ENCODE data around the gene AP3D1. TPM values are rescaled to one million over a fixed set of nuclear protein-coding genes. Genes with fewer than 3 reads are reported as not detected.

AP3D1 gene
- total RNA-seq, 2 experiments from 2014 or later, result 73.7 to 74.1 TPM

DNA sequence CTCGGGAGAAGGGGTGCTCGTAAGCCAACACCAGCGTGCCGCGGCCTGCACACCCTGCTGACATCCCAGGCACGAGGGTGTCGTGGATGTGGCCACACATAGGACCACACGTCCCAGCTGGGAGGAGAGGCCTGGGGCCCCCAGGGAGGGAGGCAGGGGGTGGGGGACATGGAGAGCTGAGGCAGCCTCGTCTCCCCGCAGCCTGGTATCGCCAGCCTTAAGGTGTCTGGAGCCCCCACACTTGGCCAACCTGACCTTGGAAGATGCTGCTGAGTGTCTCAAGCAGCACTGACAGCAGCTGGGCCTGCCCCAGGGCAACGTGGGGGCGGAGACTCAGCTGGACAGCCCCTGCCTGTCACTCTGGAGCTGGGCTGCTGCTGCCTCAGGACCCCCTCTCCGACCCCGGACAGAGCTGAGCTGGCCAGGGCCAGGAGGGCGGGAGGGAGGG, 52.3 kb downstream of the AP3D1 start:
- H3K4me1 Mint-ChIP-seq (ENCODE audit: low read depth), result peaks cover 16% of the 10 kb centered on the region
- intact Hi-C loops (cut with micrococcal nuclease), result no loop called here
- H3K27me3 Mint-ChIP-seq, result no peaks in the 10 kb centered on the region
- no peaks in the 10 kb centered on the region for H3K9me3 Mint-ChIP-seq
- TF ChIP-seq, protein P1, sequence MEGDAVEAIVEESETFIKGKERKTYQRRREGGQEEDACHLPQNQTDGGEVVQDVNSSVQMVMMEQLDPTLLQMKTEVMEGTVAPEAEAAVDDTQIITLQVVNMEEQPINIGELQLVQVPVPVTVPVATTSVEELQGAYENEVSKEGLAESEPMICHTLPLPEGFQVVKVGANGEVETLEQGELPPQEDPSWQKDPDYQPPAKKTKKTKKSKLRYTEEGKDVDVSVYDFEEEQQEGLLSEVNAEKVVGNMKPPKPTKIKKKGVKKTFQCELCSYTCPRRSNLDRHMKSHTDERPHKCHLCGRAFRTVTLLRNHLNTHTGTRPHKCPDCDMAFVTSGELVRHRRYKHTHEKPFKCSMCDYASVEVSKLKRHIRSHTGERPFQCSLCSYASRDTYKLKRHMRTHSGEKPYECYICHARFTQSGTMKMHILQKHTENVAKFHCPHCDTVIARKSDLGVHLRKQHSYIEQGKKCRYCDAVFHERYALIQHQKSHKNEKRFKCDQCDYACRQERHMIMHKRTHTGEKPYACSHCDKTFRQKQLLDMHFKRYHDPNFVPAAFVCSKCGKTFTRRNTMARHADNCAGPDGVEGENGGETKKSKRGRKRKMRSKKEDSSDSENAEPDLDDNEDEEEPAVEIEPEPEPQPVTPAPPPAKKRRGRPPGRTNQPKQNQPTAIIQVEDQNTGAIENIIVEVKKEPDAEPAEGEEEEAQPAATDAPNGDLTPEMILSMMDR (IDR thresholded peaks at IDR 0.05), result no peak
- no peak for DNase-seq
- no peak overlapping the region for H3K27ac Mint-ChIP-seq
- peaks cover 26% of the 10 kb centered on the region for H3K36me3 Mint-ChIP-seq (ENCODE audit: low read depth)
- ATAC-seq, result no peak
- H3K4me3 Mint-ChIP-seq, result no peak overlapping the region
- POLR2A ChIA-PET, result no interaction called here
- CTCF ChIA-PET, result interaction anchor here (0.8 kb wide), 1 partner anchor 30 kb away, joined by 3 read pairs; no protein-coding TSS in a partner anchor

DNA sequence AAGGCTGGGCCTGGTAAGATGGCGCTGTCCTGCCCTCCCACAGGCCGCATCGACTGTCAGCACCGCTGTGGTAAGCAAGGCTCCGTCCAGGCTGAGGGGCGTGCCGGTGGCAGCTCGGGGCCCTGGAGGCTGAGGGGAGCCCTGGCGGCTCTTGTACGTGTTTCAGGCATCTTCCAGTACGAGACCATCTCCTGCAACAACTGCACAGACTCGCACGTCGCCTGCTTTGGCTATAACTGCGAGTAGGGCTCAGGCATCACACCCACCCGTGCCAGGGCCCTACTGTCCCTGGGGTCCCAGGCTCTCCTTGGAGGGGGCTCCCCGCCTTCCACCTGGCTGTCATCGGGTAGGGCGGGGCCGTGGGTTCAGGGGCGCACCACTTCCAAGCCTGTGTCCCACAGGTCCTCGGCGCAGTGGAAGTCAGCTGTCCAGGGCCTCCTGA, 53.5 kb downstream of the AP3D1 start:
- no peak overlapping the region for H3K27ac Mint-ChIP-seq

DNA sequence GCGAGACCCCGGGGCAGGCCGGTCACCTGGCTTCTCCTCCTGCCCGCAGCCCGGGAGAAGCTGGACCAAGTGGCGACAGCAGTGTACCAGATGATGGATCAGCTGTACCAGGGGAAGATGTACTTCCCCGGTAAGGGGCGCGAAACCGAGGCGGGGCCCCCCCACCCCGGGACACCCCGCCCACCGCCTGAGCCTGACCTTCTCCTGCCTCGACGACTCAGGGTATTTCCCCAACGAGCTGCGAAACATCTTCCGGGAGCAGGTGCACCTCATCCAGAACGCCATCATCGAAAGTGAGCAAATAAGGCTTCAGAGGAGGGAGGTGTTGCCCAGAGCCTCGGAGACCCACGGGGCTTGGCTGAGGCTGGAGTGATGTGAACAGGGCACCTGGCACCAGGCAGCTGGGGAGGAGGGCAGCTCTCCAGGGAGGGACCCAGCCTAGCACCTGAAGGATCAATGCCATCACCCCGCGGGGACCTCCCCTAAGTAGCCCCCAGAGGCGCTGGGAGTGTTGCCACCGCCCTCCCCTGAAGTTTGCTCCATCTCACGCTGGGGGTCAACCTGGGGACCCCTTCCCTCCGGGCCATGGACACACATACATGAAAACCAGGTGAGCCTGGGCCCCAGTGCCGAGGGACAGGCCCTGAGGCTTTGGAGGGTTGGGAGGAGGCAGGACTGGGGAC, 54.0 kb downstream of the AP3D1 start:
- Mint-ChIP-seq H3K27ac (peak overlapping the region; percentile 83), H3K27me3 (no peaks in the 10 kb centered on the region), H3K9me3 (no peaks in the 10 kb centered on the region), H3K36me3 (ENCODE audit: low read depth) (peaks cover 29% of the 10 kb centered on the region), H3K4me3 (peak overlapping the region; percentile 83), H3K4me1 (ENCODE audit: low read depth) (peaks cover 26% of the 10 kb centered on the region)
- CTCF ChIA-PET, result interaction anchor here (0.7 to 1.2 kb wide), 3 partner anchors 13 to 153 kb away, joined by 3 read pairs; no protein-coding TSS in a partner anchor
- ATAC-seq (peak; percentile 17), DNase-seq (peak; percentile 82)
- intact Hi-C loops (cut with micrococcal nuclease), result no loop called here
- POLR2A ChIA-PET, result interaction anchor here (0.6 to 1.9 kb wide), 10 partner anchors 14 to 330 kb away, joined by 3 to 4 read pairs (median 3); no protein-coding TSS in a partner anchor
- TF ChIP-seq, protein P1 (IDR thresholded peaks at IDR 0.05), result no peak

More for the DNA sequence above, 53.5 kb downstream of the AP3D1 start:
- no peak for ATAC-seq
- no peak for DNase-seq
- Mint-ChIP-seq H3K27me3 (no peaks in the 10 kb centered on the region), H3K4me3 (peak overlapping the region; percentile 83), H3K4me1 (ENCODE audit: low read depth) (peaks cover 22% of the 10 kb centered on the region), H3K9me3 (no peaks in the 10 kb centered on the region), H3K36me3 (ENCODE audit: low read depth) (peaks cover 26% of the 10 kb centered on the region)
- ChIA-PET POLR2A (interaction anchor here (0.6 to 1.9 kb wide), 5 partner anchors 15 to 329 kb away, joined by 3 to 4 read pairs (median 3); no protein-coding TSS in a partner anchor), CTCF (interaction anchor here (0.8 to 1.2 kb wide), 2 partner anchors 14 to 28 kb away, joined by 3 read pairs; no protein-coding TSS in a partner anchor)
- TF ChIP-seq, protein P1 (IDR thresholded peaks at IDR 0.05), result no peak
- intact Hi-C loops (cut with micrococcal nuclease), result no loop called here

DNA sequence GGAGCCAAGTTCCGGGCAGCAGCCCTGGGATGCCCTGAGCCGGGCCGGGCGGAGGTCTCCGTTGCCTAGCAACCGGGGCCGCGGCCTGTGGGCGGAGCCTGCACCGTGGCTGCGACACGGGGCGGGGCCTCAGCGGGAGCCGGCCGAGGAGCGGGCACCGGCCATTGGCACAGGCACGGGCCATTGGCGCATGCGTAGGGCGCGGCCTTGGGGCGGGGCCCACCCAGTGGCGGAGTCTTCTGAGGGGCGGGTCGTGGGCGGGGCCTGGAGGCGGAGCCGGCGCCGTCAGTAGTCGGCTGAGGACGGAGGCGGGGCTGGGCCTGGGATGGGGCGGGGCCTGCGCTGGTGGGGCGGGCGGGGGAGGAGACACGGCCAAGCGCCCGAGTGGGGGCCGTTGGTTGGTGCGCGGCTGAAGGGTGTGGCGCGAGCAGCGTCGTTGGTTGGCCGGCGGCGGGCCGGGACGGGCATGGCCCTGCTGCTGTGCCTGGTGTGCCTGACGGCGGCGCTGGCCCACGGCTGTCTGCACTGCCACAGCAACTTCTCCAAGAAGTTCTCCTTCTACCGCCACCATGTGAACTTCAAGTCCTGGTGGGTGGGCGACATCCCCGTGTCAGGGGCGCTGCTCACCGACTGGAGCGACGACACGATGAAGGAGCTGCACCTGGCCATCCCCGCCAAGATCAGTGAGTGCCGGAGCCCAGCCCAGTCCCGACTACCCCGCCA, 54.7 kb downstream of the AP3D1 start, which contains the start of gene IZUMO4:
TSS of gene IZUMO4 (plus strand) at position 436 of the 723 bp plus-strand sequence. CDS start at position 467, 31 bp downstream.
- intact Hi-C loops (cut with micrococcal nuclease), result no loop called here
- Mint-ChIP-seq H3K4me3 (peak within 1 kb of the TSS; percentile 85), H3K4me1 (ENCODE audit: low read depth) (peaks cover 26% of the 10 kb centered on the region), H3K9me3 (no peaks in the 10 kb centered on the region), H3K27ac (peak within 1 kb of the TSS; percentile 84), H3K36me3 (ENCODE audit: low read depth) (peaks cover 31% of the 10 kb centered on the region), H3K27me3 (no peaks in the 10 kb centered on the region)
- POLR2A ChIA-PET, result interaction anchor here (0.6 to 3.1 kb wide), 8 partner anchors 13 to 173 kb away, joined by 3 to 43 read pairs (median 4); no protein-coding TSS in a partner anchor
- ATAC-seq (peak; percentile 86), DNase-seq (peak; percentile 100)
- TF ChIP-seq, protein P1 (IDR thresholded peaks at IDR 0.05), result no peak
- CTCF ChIA-PET, result interaction anchor here (0.7 to 0.8 kb wide), 2 partner anchors 17 to 153 kb away, joined by 3 read pairs; no protein-coding TSS in a partner anchor

Data from activated CD8-positive, alpha-beta T cell treated with anti-CD3 and anti-CD28 coated beads for 36 hours (primary cell).